ENCODE measurements around the gene GPD1. TPM values are rescaled to one million over a fixed set of nuclear protein-coding genes. Genes with fewer than 3 reads are reported as not detected.

The GPD1 gene
- total and polyA plus RNA-seq, 9 of the 15 experiments (the other 6 are each of a cell fraction or from before 2014, with no cell fraction given): 0.13 to 1.00 (median 0.55) TPM

- H3K36me3 ChIP-seq (ENCODE audit: control insufficient read depth, insufficient read depth, low read length): no peaks in the 10 kb centered on the region
- intact Hi-C loops (cut with micrococcal nuclease): no loop called here
- peaks cover 8% of the 10 kb centered on the region for H3K9me1 ChIP-seq (ENCODE audit: control insufficient read depth, insufficient read depth, low read length)
- H3K9ac ChIP-seq (ENCODE audit: insufficient read depth in 1 of 2, low read depth in 2 of 2, low read length in 2 of 2): no peak overlapping the region
- WGBS (ENCODE audit: insufficient coverage, low coverage, missing lambda C conversion rate): 43% methylated on average over 10 of the region's 10 CpGs
- no peak overlapping the region for H2AFZ ChIP-seq (ENCODE audit: low read depth, low read length)
- no peak overlapping the region for H3K27ac ChIP-seq (ENCODE audit: extremely low read depth, low read depth, low read length)
- H3K9me3 ChIP-seq (replicated peaks; ENCODE audit: control insufficient read depth, insufficient read depth, low read depth, low read length): no peaks in the 10 kb centered on the region
- in situ Hi-C loops (cut with MboI): loop anchor here (5.0 kb wide), 1 partner anchor 239 kb away; no protein-coding TSS in a partner anchor
- BruUV-seq (replicated peaks): no TSS peak
- H3K4me2 ChIP-seq (ENCODE audit: insufficient read depth, low read length): no peak overlapping the region
- no peaks in the 10 kb centered on the region for H3K79me2 ChIP-seq (ENCODE audit: control insufficient read depth, insufficient read depth, low read length)
- ATAC-seq (no peak), DNase-seq (ENCODE audit: extremely low read depth in 1 of 4, low spot score in 3 of 4) (no peak), FAIRE-seq (no peak)
- TF ChIP-seq STAT5A (IDR thresholded peaks at IDR 0.05; ENCODE audit: borderline replicate concordance, low read length): no peak
- TF ChIP-seq PRDM10 (IDR thresholded peaks at IDR 0.05; ENCODE audit: partially characterized antibody): peak; percentile 70
- no peak overlapping the region for H3K4me3 ChIP-seq
- peaks cover 24 to 25% of the 10 kb centered on the region in 2 experiments; a peak in 4 of 5 replicates for H3K4me1 ChIP-seq (replicated peaks in 1 of 2; ENCODE audit: control insufficient read depth in 2 of 2, insufficient read depth in 2 of 2, low read length in 2 of 2)
- ChIA-PET CTCF (ENCODE audit: low intra/inter-chr PET ratio) (interaction anchor here (1.4 to 5.8 kb wide), 2 partner anchors 53 to 102 kb away, joined by 4 to 66 read pairs; no protein-coding TSS in a partner anchor), POLR2A (interaction anchor here (0.5 kb wide), 1 partner anchor 211 kb away, joined by 3 read pairs; no protein-coding TSS in a partner anchor)
- H4K20me1 ChIP-seq (replicated peaks; ENCODE audit: control insufficient read depth, insufficient read depth, low read length): no peaks in the 10 kb centered on the region
- H3K27me3 ChIP-seq (ENCODE audit: control insufficient read depth in 2 of 2, insufficient read depth in 2 of 2, low read length in 2 of 2): peaks cover 0 to 3% of the 10 kb centered on the region in 2 experiments; a peak in 1 of 5 replicates
Observed at GRCh38 chr12:50073712-50074111, 30.1 kb upstream of the GPD1 start.
